Lower lobe of right lung (tissue), 2 donors: ENCODE results near the gene WNT7B. TPM values are rescaled to one million over a fixed set of nuclear protein-coding genes. Genes with fewer than 3 reads are reported as not detected.

Experiments used
- ATAC-seq, 2 donors: fragments of 200-7000 bp; cut with Tn5 transposase; one replicate each; pipeline ENCODE4 v1.9.1; 2020 to 2022; ENCODE audit warnings: mild to moderate bottlenecking in 2 of 2, moderate library complexity in 2 of 2
- DNase-seq: peaks from one replicate; pipeline ENCODE4 v3.0.0-alpha.2; 2020
- H3K27ac ChIP-seq: fragments of 200-600 bp; one replicate; pipeline ENCODE4 v1.8.0; 2022
- H3K27me3 ChIP-seq: fragments of 200-600 bp; one replicate; pipeline ENCODE4 v1.8.0; 2022; ENCODE audit warnings: low read depth
- H3K36me3 ChIP-seq: fragments of 200-600 bp; one replicate; pipeline ENCODE4 v1.8.0; 2022; ENCODE audit warnings: mild to moderate bottlenecking
- H3K4me1 ChIP-seq: fragments of 200-600 bp; one replicate; pipeline ENCODE4 v1.8.0; 2022
- H3K4me3 ChIP-seq: fragments of 200-600 bp; one replicate; pipeline ENCODE4 v1.8.0; 2022; ENCODE audit warnings: mild to moderate bottlenecking
- H3K9me3 ChIP-seq: fragments of 200-600 bp; one replicate; pipeline ENCODE4 v1.8.0; 2022
- CTCF ChIP-seq: fragments of 200-600 bp; IDR thresholded peaks from one replicate; pipeline ENCODE4 v1.8.0; 2022; ENCODE audit warnings: antibody characterized with exemption, mild to moderate bottlenecking
- intact Hi-C: fragments of 100-400 bp; cut with DNase I; formaldehyde crosslinking; loops from one replicate; pipeline ENCODE4 v1.11.0; 2022
- total RNA-seq: library from RNA; stranded (reverse); fragmentation: NEBNext Ultra II Directional; extraction: Animal tissue kit (Norgen Biotek cat#: 25700); gene quantifications from one replicate; pipeline ENCODE4 v1.2.1, GENCODE V29; 2021
- donor health status: DM: no; HTN: yes; CAD: no; lungs with severe emphysema.

WNT7B gene
- total RNA-seq, 1 donor from 2014 or later = 6.3 TPM

- Histone ChIP-seq H3K27ac (peak overlapping the region; percentile 41), H3K9me3 (peaks cover 4% of the 10 kb centered on the region), H3K4me1 (peaks cover 19% of the 10 kb centered on the region), H3K36me3 (no peaks in the 10 kb centered on the region), H3K4me3 (no peak overlapping the region), H3K27me3 (no peaks in the 10 kb centered on the region)
- intact Hi-C loops = no loop called here
- DNase-seq = peak; percentile 64
- ATAC-seq = peak; percentile 53 to 68
- TF ChIP-seq CTCF = no peak
Observed at GRCh38 chr22:45918459-45919370, 58.2 kb downstream of the WNT7B start.

GRCh38 chr22:45917700-45918458 lies 59.1 kb downstream of the WNT7B start:
- DNase-seq (no peak), ATAC-seq (no peak)
- no peak overlapping the region for H3K4me3 ChIP-seq
- TF ChIP-seq CTCF = no peak
- H3K9me3 ChIP-seq = peaks cover 4% of the 10 kb centered on the region
- no peak overlapping the region for H3K27ac ChIP-seq
- no peaks in the 10 kb centered on the region for H3K36me3 ChIP-seq
- intact Hi-C loops = no loop called here
- peaks cover 19% of the 10 kb centered on the region for H3K4me1 ChIP-seq
- H3K27me3 ChIP-seq = no peaks in the 10 kb centered on the region

- DNase-seq (no peak), ATAC-seq (no peak)
- no peak for TF ChIP-seq CTCF
Observed at GRCh38 chr22:45917146-45917545, 59.8 kb downstream of the WNT7B start.

GRCh38 chr22:45916515-45916914 lies 60.4 kb downstream of the WNT7B start:
- Histone ChIP-seq H3K36me3 (no peaks in the 10 kb centered on the region), H3K4me3 (no peak overlapping the region), H3K27me3 (no peaks in the 10 kb centered on the region), H3K4me1 (peaks cover 33% of the 10 kb centered on the region), H3K27ac (no peak overlapping the region), H3K9me3 (peaks cover 4% of the 10 kb centered on the region)
- DNase-seq (no peak), ATAC-seq (no peak)
- intact Hi-C loops = no loop called here
- TF ChIP-seq CTCF = no peak

More at GRCh38 chr22:45917146-45917545, 59.8 kb downstream of the WNT7B start:
- Histone ChIP-seq H3K36me3 (no peaks in the 10 kb centered on the region), H3K4me1 (peaks cover 27% of the 10 kb centered on the region), H3K27me3 (no peaks in the 10 kb centered on the region), H3K27ac (no peak overlapping the region), H3K4me3 (no peak overlapping the region), H3K9me3 (peaks cover 4% of the 10 kb centered on the region)
- intact Hi-C loops = no loop called here

GRCh38 chr22:45915841-45916240 lies 61.1 kb downstream of the WNT7B start:
- peaks cover 33% of the 10 kb centered on the region for H3K4me1 ChIP-seq
- DNase-seq (no peak), ATAC-seq (no peak)
- intact Hi-C loops = no loop called here
- H3K4me3 ChIP-seq = no peak overlapping the region
- no peaks in the 10 kb centered on the region for H3K27me3 ChIP-seq
- H3K9me3 ChIP-seq = peaks cover 4% of the 10 kb centered on the region
- TF ChIP-seq CTCF = no peak
- no peak overlapping the region for H3K27ac ChIP-seq
- no peaks in the 10 kb centered on the region for H3K36me3 ChIP-seq
